NCI-H128 (cell line): Measurements from ENCODE around the gene C11orf65.
"Not testable (repeated sequence)": the region's sequence is repeated elsewhere in the genome, so short reads cannot be mapped to it uniquely, and the experiment has no call there.

Experiments used
- DNase-seq: peaks from one replicate; lab custom pipeline; 2025; ENCODE audit not compliant: unreplicated experiment; lab: John Stamatoyannopoulos, UW

C11orf65 gene

DNA sequence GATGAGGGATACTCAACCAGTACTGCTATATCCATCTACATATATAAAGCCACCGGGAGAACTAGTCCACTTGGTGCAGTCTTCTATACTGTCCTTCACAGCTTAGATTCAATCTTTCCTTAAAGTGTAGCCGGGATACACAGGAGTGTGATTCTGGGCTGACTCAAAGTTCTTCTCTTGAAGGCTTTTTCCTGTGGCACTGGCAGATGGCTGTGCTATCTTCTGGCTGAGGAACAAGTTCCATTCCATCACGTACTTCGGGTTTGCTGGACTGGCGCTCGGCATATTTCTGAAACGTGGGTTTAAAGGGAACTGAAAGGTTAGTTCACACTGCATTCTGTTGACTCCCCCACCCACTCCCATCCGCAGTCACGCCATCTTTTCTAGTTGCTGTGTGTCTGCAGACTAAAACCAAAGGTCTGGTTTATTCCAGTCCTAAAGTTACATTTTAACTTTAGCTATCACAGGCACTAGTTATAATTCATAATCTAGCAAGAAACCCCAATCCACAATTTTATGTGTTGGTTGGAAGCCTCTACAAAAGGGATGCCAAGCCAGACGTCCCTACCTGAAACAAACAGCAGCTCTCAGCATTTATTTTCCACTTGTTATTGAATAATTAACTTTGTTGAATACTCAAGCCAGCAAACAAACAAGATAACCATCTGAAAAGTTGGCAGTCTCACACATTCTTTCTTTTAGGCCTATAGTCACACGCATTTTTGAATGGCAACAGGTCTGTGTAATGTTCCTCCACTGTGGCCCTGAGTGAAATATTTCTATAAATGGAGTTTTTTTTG, 7.5 kb upstream of the C11orf65 start:
- no peak for DNase-seq

DNA sequence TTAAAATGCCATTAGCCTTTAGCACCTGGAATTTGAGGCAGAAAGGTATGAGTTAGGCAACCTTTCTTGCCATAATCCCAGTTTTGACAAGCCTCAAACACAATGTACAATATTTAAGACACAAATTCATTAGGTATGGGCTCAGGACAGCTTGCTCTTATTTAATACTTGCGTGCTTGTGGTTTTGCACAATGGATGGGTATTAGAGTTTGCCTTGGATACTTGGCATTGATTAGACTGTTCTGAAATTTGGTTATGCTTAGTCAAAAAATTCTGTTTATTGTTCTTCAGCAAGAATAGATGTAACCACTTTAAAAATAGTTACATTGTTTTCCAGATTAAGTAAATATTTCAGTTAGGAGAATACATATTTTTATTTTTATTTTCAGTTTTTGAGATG, 5.4 kb upstream of the C11orf65 start:
- no peak for DNase-seq

DNA sequence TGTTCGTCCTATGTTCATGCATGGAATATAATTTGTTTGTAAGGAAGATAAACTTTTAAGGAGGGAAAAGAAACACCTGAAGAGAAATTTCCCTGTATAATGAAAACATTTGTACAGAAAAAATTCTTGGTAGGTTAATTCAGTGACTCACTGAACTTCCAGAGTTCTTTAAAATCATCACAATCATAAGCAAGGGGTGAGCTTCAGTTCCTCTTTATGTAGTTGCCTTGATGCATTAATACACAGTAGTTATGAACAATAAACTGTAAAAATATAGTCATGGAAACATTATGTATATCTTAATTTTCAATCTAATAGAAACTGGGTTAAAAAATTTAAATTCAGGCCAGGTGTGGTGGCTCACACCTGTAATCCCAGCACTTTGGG, 1.1 kb upstream of the C11orf65 start:
- DNase-seq: no peak

DNA sequence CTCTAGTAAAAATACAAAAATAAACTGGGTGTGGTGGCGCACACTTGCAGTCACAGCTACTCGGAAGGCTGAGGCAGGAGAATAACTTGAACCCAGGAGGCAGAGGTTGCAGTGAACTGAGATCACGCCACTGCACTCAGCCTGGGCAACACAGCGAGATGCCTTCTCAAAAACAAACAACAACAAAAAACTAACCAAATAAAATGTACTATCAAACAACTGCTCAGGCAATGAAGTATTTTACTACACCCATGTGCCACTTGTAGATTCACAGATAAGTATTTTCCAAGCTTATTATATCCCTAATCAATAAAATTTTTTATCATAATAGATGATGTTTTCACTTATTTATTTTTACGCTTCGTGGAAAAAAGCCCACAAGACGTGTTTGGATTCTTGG, 924 bp downstream of the C11orf65 start:
- DNase-seq: no peak

DNA sequence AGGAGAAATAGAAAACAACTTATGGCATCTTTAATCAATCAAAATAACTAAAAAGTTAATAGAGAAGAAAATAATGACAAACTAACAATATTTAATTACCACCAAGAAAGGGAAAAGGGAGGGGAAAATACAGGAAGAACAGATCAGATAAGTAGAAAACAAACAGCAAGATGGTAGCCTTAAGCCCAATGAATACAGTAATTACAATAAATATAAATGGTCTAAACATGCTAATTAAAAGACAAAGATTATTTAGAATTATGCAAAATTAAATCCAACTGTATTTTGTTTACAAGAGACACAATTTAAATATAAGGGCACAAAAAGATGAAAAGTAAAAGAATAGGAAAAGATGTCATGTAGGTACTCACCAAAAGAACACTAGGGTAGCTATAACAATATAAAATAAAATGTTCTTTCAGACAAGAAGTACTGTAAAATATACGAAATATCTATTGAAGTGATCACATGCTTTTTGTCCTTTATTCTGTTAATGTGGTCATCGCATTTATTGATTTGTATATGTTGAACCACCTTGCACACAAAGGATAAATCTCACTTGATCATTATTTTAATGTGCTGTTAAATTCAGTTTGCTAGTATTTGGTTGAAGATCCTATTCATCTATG, 14.0 kb downstream of the C11orf65 start:
- no peak for DNase-seq

DNA sequence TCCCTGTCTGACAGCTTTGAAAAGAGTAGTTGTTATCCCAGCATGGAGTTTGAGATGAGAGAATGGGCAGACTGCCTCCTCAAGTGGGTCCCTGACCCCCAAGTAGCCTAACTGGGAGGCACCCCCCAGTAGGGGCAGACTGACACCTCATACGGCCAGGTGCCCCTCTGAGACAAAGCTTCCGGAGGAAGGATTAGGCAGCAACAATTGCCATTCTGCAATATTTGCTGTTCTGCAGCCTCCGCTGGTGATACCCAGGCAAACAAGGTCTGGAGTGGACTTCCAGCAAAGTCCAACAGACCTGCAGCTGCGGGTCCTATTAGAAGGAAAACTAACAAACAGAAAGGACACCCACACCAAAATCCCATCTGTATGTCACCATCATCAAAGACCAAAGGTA, 25.9 kb downstream of the C11orf65 start:
- DNase-seq: not testable (repeated sequence)

DNA sequence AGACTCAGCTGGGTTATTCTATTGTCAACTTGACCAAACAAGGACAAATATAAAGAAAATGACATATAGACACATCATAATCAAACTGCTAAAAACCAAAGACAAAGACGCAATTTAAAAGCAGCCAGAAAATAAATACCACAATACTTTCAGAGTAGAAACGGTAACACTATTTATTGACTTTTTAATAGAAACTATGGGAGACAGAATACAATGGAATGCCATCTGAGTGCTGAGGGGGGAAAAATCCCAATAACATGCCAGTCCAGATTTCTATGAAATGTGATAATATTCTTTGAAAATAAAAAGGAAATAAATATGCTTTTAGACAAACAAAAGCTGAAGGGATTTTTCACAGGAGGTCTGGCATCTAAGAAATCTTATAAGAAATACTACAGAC, 30.7 kb downstream of the C11orf65 start:
- no peak for DNase-seq

DNA sequence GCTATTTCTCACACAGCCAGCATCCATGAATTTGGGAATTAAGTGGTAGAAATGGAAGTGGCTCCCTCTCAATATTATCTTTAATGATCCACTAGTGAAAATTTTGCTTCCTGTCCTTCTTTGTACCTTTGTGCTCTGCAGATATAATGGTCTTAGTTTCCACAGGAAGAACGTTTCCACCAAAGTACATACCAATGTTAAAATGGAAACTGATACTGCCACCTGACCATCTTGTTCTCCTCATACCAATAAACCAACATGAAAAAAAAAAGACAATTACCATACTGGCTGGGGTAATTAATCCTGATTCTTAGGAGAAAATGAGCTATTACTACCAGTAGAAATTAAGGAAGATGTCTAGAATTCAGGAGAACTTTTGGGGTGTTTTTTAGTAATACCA, 32.3 kb downstream of the C11orf65 start:
- no peak for DNase-seq

DNA sequence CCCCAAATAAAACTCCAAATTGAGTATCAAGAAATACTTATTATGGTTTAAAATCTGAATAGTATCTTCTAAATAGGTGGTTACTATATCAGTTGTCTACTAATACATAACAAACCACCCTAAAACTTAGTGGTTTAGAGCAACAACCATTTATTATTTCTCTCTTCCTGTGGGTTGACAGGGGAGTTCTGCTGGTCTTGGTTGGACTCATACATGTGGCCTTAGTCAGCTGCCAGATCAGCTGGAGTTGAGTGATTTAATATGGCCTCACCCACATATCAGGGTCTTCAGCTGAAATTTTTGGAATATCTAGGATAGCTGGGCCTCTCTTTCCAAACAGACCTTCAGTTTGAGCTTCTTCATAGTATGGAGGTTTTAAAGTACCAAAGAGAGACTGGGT, 34.5 kb downstream of the C11orf65 start:
- no peak for DNase-seq

DNA sequence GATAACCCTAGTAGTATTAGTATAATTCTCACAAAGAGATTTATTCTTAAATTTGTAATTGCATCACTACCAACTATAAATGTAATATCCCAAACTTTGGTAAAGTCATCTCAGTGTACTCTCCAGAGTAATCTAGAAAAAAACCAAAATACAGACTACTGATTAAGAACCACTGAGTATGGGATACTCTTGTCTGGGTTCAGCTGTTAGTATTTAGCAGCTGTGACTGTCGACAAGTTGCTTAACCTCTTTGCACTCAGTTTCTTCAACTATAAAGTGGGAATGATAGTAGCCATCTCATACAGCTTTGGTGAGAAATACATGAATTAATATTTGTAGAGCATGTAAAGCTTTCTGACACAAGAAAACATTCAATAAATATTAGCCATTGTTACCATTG, 35.3 kb downstream of the C11orf65 start:
- DNase-seq: no peak

DNA sequence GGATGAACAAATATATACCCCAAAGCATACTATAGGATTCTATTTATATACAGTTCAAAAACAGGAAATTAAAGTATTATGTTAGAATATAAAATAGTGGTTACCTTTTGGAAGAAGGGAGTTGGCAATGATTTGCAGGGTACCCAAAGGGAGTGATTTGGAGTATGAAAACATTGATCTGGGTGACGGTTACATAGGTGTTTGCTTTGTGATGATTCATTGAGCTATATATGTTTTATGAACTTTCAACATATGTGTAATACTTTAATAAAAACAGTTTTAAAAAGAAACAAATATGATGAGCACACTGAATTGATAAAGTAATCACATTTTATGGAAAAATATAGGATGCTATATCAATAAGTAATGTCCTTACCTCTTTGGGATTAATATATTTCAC, 36.0 kb downstream of the C11orf65 start:
- DNase-seq: no peak

DNA sequence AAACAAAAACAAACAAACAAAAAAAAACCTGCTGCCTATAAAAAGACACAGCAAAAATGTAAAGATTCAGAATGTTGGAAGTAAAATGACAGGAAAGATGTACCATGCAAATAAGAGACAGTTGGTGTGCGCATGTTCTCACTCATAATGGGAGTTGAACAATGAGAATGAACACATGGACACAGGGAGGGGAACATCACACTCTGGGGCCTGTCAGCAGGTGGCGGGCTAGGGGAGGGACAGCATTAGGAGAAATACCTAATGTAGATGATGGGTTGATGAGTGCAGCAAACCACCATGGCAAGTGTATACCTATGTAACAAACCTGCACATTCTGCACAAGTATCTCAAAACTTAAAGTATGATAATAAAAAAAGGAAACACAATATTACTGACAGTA, 49.8 kb downstream of the C11orf65 start:
- DNase-seq: not testable (repeated sequence)

DNA sequence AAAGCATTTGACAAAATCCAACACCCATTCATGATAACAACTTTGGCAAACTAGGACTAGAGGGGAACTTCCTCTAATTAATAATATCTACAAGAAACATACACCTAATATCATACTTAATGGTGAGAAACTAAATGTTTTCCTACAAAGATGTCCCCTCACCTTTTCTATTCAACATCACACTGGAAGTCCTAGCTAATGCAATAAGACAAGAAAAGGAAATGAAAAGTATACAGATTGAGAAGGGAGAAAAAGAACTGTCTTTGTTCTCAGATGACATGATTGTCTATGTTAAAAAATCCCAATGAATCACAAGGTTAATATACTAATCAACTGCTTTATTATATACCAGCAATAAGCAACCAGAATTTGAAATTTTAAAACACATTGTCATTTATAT, 52.4 kb downstream of the C11orf65 start:
- DNase-seq: no peak

DNA sequence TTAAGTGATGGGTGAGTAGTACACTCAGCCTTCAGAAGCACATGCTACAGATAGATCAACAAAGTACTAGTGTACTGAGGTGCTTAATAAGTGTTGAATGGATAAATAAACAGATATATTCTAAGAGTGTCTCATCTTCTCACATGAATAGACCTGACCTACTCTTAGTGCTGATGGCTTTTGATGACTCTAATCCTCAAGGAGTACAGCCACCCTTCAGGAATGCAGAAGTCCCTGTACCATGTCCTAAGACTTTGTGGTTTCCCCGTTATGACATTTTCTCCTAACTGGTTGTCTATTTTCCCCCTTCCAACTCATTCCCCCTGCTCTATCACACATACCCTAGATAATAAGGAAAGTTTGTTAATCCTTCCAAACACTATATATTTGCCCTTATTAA, 61.6 kb downstream of the C11orf65 start:
- no peak for DNase-seq

DNA sequence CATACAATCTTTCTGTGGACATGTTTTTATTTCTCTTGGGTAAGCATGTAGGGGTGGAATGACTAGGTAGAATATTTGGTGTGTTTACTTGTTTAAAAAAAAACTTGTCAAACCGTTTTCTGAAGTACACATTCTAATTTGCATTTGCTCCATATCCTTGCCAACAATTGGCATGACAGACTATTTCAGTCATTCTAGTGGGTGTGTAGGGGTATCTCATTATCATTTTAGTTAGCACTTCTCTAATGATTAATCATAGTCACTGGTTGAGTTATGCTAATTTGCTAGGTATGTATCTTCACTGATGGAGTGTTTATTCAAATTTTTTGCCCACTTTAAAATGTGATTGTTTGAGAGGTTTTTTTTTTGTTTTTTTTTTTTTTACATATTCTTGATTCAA, 64.3 kb downstream of the C11orf65 start:
- no peak for DNase-seq

DNA sequence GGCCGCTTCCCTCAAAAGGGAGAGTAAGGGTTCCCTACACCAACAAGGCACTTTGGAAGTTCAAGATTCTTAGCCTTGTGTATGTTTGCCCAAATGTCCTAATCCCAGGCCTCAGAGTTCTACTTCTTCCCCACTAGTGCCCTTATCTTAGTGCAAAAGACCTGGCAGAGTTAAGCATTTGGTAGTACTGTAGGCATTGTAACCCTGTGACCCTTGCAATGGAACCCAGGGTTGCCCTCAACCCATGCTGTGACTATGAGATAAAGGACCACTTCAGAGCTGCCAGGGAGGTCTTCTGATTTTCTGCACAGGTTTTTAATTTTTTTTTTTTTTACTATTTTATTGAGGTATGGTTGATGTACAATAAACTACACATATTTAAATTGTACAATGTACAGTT, 65.1 kb downstream of the C11orf65 start:
- no peak for DNase-seq

DNA sequence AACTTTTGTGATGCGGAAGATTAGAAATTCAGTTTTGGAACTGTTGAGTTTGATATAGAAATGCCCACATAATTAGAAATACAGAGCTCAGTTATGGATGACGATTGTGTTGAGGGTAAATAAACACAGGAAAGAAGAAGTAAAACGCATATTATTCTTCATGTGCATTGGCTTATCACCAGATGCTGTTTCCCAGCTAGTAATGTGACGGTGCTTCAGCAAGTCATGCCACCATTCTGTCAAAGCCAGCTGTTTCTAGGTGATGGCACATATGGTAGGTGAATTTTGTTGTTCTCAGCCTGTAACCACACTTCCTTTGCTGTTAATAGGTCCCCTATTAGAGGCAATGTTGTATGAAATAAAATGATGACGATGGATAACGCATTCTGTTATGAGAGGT, 68.9 kb downstream of the C11orf65 start:
- DNase-seq: no peak

DNA sequence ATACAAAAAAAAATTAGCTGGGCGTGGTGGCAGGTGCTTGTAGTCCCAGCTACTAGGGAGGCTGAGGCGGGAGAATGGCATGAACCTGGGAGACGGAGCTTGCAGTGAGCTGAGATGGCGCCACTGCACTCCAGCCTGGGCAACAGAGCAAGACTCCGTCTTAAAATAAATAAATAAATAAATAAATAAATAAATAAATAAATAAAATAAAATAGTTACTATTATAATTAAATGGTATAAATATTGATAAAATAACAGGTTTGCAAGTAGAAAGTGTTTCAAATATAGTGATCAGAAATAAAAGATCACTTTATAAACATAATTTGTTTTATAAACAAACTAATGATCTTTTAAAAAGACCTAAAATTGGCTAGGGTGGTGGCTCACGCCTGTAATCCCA, 70.7 kb downstream of the C11orf65 start:
- DNase-seq: not testable (repeated sequence)

DNA sequence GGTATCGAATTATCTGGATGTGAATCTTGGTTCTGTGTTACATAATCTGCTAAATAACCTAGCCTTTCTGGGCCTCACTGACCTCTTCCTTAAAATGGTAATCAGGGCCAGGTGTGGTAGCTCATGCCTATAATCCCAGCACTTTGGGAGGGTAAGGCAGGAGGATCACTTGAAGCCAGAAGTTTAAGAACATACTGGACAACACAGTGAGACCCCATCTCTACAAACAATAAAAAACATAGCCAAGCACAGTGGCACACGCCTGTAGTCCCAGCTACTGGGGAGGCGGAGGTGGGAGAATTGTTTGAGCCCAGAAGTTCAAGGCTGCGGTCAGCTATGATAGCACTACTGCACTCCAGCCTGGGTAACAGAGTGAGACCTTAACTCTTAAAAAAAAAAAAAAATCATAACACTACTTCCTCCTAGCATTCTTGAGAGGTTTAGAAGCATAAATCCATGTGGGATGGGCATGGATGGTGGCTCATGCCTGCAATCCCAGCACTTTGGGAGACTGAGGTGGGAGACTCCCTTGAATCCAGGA, 72.5 kb downstream of the C11orf65 start:
- no peak for DNase-seq

DNA sequence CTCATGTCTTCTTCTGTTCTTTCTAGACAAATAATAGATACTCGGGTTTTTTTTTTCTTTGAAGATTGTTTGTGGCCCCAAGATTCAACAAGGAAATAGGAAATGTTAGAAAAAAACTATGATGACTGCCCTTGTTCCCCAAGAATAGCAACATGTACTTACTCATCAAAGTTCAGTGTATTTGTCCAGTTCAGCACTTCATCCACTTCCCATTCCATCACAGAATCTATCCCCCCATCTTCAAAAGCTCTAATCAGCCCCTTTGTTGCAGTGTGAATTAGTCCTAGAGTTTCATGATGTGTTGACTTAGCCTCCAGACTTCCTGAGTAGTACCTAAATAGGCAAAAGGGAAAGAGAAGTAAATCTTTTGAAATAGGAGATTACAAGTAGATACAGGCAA, 74.3 kb downstream of the C11orf65 start:
- DNase-seq: no peak

DNA sequence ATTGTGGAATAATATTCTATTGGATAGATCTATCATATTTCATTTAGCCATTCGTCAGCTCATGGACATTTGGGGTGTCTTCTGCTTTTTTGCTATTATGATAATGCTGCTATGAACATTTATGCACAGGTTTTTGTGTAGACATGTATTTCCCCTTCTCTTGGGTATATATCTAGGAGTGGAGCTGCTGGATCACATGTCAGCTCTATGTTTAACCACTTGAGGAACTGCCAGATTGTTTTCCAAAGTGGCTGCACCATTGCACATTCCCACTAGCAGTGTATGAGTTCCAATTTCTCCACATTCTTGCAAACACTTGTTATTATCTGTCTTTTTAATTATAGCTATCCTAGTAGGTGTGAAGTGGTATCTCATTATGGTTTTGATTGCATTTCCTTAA, 75.0 kb downstream of the C11orf65 start:
- DNase-seq: no peak

DNA sequence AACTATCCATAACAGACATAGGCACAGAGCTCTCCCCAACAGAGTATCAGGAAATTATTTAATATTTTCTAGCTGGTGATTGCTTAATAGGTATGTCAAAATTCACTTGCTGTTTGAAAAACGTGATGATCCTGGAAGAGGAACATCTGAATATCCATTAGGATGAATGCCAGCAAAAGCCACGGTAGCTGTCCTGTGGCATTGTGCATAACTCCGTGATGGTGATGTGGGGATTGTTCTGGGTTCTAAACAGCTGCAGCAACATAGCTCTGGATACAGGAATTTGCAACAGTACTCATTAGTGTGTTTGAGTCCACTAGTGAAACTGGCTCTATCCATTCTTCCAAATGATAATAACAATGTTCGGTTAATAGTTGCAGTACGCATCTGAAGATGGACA, 78.8 kb downstream of the C11orf65 start:
- DNase-seq: no peak

DNA sequence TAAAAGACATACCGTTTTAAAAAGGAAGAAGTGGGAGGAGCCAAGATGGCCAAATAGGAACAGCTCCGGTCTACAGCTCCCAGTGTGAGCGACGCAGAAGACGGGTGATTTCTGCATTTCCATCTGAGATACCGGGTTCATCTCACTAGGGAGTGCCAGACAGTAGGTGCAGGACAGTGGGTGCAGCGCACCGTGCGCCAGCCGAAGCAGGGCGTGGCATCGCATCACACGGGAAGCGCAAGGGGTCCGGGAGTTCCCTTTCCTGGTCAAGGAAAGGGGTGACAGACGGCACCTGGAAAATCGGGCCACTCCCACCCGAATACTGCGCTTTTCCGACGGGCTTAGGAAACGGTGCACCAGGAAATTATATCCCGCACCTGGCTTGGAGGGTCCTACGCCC, 93.8 kb downstream of the C11orf65 start:
- not testable (repeated sequence) for DNase-seq
